ENCODE measurements around the gene AP1B1.
"Not testable (repeated sequence)": the region's sequence is repeated elsewhere in the genome, so short reads cannot be mapped to it uniquely, and the experiment has no call there.

Gene AP1B1

GRCh38 chr22:29386708-29387107 lies 1.7 kb downstream of the AP1B1 start:
- no peak for DNase-seq (ENCODE audit: low spot score)

DNA sequence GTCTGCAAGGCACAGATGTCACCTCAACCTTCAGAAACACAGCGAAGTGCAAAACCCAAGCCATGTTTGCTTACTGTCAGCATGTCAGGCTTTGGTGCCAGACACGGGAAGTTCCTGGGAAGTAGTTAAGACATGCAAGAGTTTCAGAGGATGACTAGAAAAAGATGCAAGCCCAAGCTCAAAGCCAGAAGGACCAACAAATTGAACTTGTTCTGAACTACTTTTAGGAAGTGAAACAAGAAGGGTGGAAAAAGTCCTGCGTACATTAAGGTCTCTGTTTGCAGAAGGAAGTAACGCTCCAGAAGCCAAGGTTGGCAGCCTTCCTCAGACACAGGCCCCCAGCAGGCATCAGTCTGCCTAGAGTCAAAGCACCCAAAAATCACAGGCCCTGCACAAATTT lies 2.6 kb downstream of the AP1B1 start:
- no peak for DNase-seq (ENCODE audit: low spot score)

DNA sequence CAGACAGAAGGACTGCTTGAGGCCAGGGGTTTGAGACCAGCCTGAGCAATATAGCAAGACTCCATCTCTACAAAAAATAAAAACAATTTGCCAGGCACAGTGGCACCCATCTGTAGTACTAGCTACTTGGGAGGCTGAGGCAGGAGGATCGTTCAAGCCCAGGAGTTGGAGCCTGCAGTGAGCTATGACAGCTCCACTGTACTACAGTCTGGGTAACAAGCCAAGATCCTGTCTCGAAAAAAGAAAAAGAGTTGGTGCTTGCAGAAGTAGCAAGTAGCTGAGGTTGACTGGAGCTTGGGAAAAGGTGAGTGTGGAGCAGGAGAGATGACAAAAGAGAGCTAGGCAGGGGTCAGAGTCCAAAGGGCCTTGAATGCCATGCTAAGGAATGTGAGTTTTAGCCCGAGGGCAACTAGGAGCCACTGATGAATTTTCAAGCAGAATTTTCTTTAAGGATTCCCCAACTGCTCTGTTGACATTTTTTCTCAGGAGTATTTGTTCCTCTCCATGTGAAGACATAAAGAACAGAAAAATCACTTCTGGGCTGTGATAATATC lies 3.1 kb downstream of the AP1B1 start:
- DNase-seq (ENCODE audit: low spot score) = no peak

GRCh38 chr22:29383740-29384139 lies 4.6 kb downstream of the AP1B1 start:
- DNase-seq (ENCODE audit: low spot score) = no peak

DNA sequence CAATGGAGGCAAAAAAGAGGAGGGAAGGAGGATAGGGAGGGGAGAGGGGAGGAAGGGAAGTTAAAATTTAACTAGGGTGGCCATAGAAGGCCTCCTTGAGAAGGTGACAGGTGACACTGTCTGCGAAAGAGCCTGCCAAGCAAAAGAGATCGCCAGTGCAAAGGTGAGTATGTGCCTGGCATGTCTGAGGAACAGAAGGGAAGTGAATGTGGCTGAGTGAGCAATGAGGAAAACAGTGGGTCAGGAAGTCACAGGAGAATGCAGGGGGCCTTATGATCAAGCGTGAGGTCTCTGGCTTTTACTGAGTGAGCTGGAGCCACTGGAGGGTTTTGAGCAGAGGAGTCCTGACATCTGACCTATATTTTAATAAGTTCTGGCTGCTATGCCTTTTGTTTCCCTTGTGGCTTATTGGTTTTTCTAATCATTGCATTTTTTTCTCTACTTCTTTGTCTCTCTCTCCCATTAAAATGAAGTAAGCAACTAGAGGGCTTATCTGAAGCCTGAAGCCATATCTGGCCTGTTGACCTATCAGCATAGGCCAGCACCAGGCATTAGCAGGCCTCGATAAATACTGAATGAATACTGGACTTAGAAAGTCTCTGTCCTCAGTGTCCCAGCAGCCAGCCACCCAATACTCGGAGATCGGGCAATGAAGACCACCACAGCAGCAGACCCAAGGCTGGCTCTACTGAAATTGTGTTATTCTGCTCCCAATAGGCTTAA lies 5.6 kb downstream of the AP1B1 start:
- DNase-seq (ENCODE audit: low spot score) = no peak

DNA sequence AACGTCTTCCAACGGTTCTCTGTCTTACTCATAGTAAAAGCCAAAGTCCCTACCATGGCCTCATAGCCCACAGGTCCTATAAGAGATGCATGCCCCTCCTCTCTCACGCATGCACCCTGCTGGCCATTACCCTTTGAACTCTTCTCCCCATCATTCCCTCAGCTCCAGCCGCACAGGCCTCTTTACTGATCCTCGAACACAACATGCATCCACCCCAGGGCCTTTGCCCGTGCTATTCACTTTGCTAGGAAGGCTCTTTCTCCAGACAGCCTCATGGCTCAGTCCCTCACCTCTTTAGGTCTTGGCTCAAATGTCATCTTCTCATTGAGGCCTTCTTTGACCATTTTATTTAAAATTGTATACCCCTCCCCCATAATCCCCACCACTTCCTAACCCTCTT lies 7.5 kb downstream of the AP1B1 start:
- DNase-seq (ENCODE audit: low spot score) = no peak

DNA sequence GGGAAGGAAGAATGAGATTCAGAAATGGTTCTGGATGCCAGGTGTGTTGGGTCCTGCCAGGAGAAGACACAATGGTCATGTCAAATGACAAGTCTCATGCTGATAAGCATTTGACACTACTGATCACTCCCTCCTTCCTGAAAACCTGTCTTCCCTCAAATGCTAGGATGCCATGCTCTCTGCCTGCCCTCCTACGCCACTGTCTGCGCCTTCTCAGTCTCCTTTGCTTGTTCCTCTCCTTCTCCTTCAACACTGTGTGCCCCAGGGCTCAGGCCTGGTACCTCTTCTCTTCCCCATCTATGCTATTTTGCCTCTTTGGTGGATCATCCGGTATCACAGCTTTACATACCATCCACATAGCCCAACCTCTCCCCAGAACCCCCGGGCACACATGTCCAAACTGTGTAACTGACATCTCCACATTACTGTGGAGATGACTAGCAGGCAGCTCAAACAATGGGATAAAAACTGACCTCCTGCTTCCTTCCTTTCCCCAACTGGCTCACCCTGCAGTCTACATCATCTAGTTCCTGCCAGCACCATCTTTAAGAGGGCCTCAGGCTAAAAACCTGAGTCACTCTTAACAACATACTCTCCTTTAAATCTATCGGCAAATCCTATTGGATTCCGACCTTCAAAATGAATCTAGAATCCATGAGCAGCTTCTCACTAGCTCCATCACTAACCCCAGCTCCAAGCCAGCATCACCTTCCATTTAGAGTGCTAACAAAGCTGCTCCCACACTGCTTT lies 8.2 kb downstream of the AP1B1 start:
- no peak for DNase-seq (ENCODE audit: low spot score)

GRCh38 chr22:29379258-29379657 lies 9.1 kb downstream of the AP1B1 start:
- DNase-seq (ENCODE audit: low spot score) = no peak

DNA sequence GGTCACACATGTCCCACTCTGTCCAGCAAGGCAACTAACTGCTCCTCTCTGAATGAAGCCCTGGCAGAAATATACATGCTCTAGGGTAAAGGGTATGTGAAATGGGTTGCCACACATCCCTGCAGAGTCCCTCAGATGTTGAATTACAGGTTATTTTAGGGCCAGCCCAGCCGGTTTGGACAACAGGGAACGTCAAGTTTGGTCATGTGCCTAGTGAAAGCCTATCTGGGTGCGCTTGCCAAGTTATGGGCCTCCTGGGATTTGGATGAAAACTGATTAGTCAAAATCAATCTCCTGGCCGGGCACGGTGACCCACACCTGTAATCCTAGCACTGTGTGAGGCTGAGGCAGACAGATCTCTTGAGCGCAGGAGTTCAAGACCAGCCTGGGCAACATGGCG lies 10.4 kb downstream of the AP1B1 start:
- DNase-seq (ENCODE audit: low spot score) = no peak

- not testable (repeated sequence) for DNase-seq (ENCODE audit: low spot score)
Observed at GRCh38 chr22:29376705-29377104, 11.7 kb downstream of the AP1B1 start.

GRCh38 chr22:29375398-29376076 lies 12.8 kb downstream of the AP1B1 start:
- DNase-seq (ENCODE audit: low spot score) = no peak

GRCh38 chr22:29374806-29375205 lies 13.6 kb downstream of the AP1B1 start:
- DNase-seq (ENCODE audit: low spot score) = not testable (repeated sequence)

DNA sequence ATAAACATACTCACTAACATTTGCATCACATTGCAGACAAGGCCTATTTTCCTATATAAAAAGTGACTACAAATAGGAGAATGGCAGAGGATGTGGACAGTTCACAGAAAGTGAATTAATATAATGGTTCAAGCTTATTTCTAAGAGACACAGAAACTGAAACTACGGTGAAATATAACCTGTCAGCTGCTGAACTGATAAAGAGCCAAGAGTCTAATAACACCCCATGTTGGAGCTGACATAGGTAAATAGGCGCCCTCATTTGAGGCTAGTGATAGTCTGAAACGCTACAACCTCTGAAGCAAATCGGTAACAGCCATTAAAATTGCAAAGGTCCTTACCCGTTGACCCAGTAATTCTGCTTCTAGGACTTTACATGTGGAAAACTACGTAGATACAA lies 14.0 kb downstream of the AP1B1 start:
- no peak for DNase-seq (ENCODE audit: low spot score)

DNA sequence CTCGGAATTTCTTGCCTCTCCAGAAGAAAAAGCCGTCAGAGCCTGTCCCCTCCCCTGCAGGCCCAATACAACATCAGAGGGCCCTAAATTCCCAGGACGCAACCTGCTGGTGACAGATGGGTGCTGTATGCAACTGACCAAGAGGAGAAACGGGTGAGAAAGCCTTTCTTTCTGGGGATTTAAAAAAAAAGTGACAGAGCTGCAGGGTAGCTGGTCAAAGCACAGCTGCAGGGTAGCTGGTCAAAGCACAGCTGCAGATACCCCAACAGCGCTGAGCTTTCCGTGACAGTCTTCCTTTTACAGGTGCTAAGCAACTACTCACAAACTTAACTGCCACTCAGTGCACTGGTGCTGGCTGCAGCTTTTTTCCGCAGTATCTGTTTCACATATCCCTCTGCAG lies 17.8 kb downstream of the AP1B1 start:
- DNase-seq (ENCODE audit: low spot score) = no peak

DNA sequence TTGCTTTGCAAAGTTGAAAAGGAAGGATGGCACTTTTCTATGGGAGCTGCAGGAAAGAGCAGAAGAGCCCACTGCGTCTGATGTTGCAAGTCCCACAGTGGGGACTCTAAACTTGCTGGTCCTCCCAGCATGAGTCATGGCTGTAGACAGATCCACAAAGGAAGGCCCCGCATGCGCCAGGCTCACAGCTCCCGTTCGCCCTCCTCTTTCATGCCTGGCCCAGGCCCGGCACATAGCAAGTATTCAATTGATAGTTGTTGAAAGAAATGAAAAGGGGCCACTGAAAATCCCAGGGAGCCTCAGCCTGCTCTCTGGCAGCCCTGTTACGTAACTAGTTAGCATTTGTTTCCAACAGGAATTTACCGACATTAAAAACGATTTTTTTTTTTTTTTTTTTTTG lies 18.9 kb downstream of the AP1B1 start:
- DNase-seq (ENCODE audit: low spot score) = no peak

DNA sequence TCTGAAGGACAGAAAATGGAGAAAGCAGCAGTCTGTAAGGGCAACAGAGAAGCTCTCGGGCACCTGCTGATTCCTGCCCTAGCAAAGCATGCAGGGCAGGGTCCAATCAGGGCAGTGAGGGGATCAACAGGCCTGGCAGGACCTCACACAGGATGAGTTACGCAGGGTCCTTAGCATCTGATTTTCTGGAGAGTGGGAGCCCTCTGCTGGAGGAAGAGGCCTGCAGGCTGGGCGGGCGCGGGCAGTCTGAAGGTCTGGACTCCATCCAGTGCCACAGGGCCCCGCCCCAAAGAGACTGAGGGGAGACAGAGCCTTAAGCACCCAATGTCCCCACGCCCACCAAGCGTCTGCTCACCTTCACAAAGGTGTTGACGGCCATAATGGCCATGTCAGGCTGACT lies 28.9 kb downstream of the AP1B1 start:
- DNase-seq (ENCODE audit: low spot score) = peak; percentile 61

DNA sequence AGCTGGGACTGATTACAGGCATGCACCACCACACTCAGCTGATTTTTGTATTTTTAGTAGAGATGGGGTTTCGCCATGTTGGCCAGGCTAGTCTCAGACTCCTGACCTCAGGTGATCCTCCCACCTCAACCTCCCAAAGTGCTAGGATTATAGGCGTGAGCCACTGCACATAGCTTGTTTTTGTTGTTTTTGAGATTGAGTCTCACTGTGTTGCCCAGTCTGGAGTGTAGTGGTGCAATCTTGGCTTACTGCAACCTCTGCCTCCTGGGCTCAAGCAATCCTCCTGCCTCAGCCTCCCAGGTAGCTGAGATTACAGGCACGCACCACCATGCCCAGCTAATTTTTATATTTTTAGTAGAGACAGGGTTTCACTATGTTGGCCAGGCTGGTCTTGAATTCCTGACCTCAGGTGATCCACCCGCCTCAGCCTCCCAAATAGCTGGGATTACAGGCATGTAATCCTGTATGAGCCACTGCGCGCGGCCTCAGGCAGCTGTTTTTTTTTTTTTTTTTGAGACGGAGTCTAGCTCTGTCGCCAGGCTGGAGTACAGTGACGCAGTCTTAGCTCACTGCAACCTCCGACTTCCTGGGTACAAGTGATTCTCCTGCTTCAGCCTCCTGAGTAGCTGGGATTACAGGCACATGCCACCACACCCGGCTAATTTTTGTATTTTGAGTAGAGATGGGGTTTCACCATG lies 31.0 kb downstream of the AP1B1 start:
- not testable (repeated sequence) for DNase-seq (ENCODE audit: low spot score)

DNA sequence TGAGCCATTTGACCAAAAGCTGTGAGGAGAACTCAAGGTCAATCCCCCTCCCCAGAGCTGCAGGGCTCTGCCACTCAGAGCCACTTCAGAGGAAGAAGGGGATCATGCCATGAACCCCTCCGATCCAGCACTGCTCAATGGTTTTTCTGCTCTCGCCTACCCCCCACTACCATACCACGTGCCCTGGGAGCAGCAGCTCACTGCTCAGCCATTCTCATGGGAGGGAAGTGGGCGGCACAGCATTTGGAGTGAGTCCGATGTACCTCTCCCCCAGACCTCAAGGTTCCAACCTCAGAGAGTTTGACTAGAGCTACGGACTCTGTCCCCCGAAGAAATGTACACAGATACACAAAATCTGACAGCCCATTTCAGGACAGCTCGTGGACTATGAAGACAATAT lies 34.5 kb downstream of the AP1B1 start:
- DNase-seq (ENCODE audit: low spot score) = no peak

- DNase-seq (ENCODE audit: low spot score) = no peak
Observed at GRCh38 chr22:29353286-29353685, 35.1 kb downstream of the AP1B1 start.

- DNase-seq (ENCODE audit: low spot score) = no peak
Observed at GRCh38 chr22:29352778-29353177, 35.6 kb downstream of the AP1B1 start.

- no peak for DNase-seq (ENCODE audit: low spot score)
Observed at GRCh38 chr22:29351891-29352290, 36.5 kb downstream of the AP1B1 start.

- no peak for DNase-seq (ENCODE audit: low spot score)
Observed at GRCh38 chr22:29351042-29351441, 37.3 kb downstream of the AP1B1 start.

Measured in hepatic stellate cell (primary cell).